IMR-90 (cell line): ENCODE measurements around the gene NBPF1. TPM values are rescaled to one million over a fixed set of nuclear protein-coding genes. Genes with fewer than 3 reads are reported as not detected.

Experiments
- ATAC-seq: fragments of 200-7000 bp; cut with Tn5 transposase; 2 replicates; pipeline ENCODE4 v1.9.1; 2020; ENCODE audit warnings: low read depth, mild to moderate bottlenecking, moderate library complexity
- BruUV-seq: library from RNA; stranded (reverse); fragments of 400-500 nt; replicated peaks from 2 replicates; lab custom pipeline; 2021; lab: Mats Ljungman, UMichigan
- CTCF ChIA-PET: fragments of 300-600 bp; formaldehyde crosslinking; extraction: SDS; loops from one replicate; lab custom pipeline; 2021; ENCODE audit warnings: antibody characterized with exemption; lab: Yijun Ruan, JAX
- POLR2A ChIA-PET: fragments of 300-600 bp; sonication (Branson Sonifier 250); formaldehyde crosslinking; loops from one replicate; lab custom pipeline; 2022; ENCODE audit warnings: antibody characterized with exemption; ENCODE audit not compliant: unreplicated experiment; lab: Charles Lee
- DNase-seq: peaks from one replicate; pipeline ENCODE4 v3.0.0; 2013
- H2AFZ ChIP-seq: replicated peaks from 2 replicates; pipeline ENCODE3; 2013; ENCODE audit warnings: low read length, mild to moderate bottlenecking; ENCODE audit not compliant: poor library complexity
- H2AK5ac ChIP-seq: 2 replicates; pipeline ENCODE4 v1.6.1; 2013; ENCODE audit warnings: low read depth, low read length, inconsistent platforms
- H2AK9ac ChIP-seq: replicated peaks from 2 replicates; pipeline ENCODE3; 2013; ENCODE audit warnings: mild to moderate bottlenecking, low read depth, low read length, moderate library complexity; ENCODE audit not compliant: poor library complexity
- H2BK120ac ChIP-seq: 2 replicates; pipeline ENCODE4 v1.6.1; 2013; ENCODE audit warnings: low read depth, low read length, inconsistent platforms
- H2BK15ac ChIP-seq: 3 replicates; pipeline ENCODE4 v1.6.1; 2013; ENCODE audit warnings: low read depth, low read length, inconsistent platforms
- H2BK20ac ChIP-seq: 2 replicates; pipeline ENCODE4 v1.6.1; 2013; ENCODE audit warnings: low read depth, mild to moderate bottlenecking, inconsistent platforms, low read length, moderate library complexity
- H2BK5ac ChIP-seq: 2 replicates; pipeline ENCODE4 v1.6.1; 2013; ENCODE audit warnings: mild to moderate bottlenecking, low read depth, low read length, inconsistent platforms; ENCODE audit not compliant: poor library complexity, severe bottlenecking
- H3K14ac ChIP-seq: replicated peaks from 2 replicates; pipeline ENCODE4 v1.6.1; 2013; ENCODE audit warnings: low read depth, low read length, inconsistent platforms
- H3K18ac ChIP-seq: 2 replicates; pipeline ENCODE4 v1.6.1; 2013; ENCODE audit warnings: low read depth, low read length, control low read depth
- H3K23ac ChIP-seq: 2 replicates; pipeline ENCODE4 v1.6.1; 2013; ENCODE audit warnings: low read depth, low read length, inconsistent platforms
- H3K27ac ChIP-seq: 2 replicates; pipeline ENCODE4 v1.5.1; 2013; ENCODE audit warnings: mild to moderate bottlenecking, control low read depth, low read length; ENCODE audit not compliant: insufficient read depth
- H3K27me3 ChIP-seq: 2 replicates; pipeline ENCODE4 v1.6.1; 2013; ENCODE audit warnings: low read length; ENCODE audit not compliant: control insufficient read depth, insufficient read depth
- H3K36me3 ChIP-seq: 2 replicates; pipeline ENCODE4 v1.6.1; 2013; ENCODE audit warnings: low read length, mixed read lengths; ENCODE audit not compliant: control insufficient read depth, insufficient read depth
- H3K4ac ChIP-seq: 2 replicates; pipeline ENCODE4 v1.6.1; 2013; ENCODE audit warnings: low read depth, low read length, inconsistent platforms
- H3K4me1 ChIP-seq: 2 replicates; pipeline ENCODE4 v1.6.1; 2013; ENCODE audit warnings: low read length, mixed read lengths; ENCODE audit not compliant: control insufficient read depth, insufficient read depth
- H3K4me2 ChIP-seq: 2 replicates; pipeline ENCODE4 v1.6.1; 2013; ENCODE audit warnings: low read depth, mild to moderate bottlenecking, control low read depth, low read length, moderate library complexity
- H3K4me3 ChIP-seq: 2 replicates; pipeline ENCODE4 v1.5.1; 2013; ENCODE audit warnings: low read depth, mild to moderate bottlenecking, control low read depth, low read length, moderate library complexity; ENCODE audit not compliant: insufficient read depth
- H3K56ac ChIP-seq: 2 replicates; pipeline ENCODE4 v1.6.1; 2013; ENCODE audit warnings: low read length, inconsistent platforms; ENCODE audit not compliant: insufficient read depth; ENCODE audit errors: extremely low read depth
- H3K79me1 ChIP-seq, 2 experiments: 2 replicates each; pipeline ENCODE4 v1.6.1; 2013; ENCODE audit warnings: low read length in 2 of 2, inconsistent platforms in 1 of 2, low read depth in 1 of 2
- H3K9ac ChIP-seq: 2 replicates; pipeline ENCODE4 v1.6.1; 2013; ENCODE audit warnings: low read depth, low read length, control low read depth
- H3K9me1 ChIP-seq: 2 replicates; pipeline ENCODE4 v1.6.1; 2013; ENCODE audit warnings: low read length, inconsistent platforms; ENCODE audit not compliant: insufficient read depth
- H3K9me3 ChIP-seq: 2 replicates; pipeline ENCODE4 v1.6.1; 2013; ENCODE audit warnings: low read length; ENCODE audit not compliant: control insufficient read depth, insufficient read depth
- H4K20me1 ChIP-seq: 2 replicates; pipeline ENCODE4 v1.6.1; 2013; ENCODE audit warnings: low read length, inconsistent platforms; ENCODE audit not compliant: insufficient read depth
- H4K5ac ChIP-seq: 2 replicates; pipeline ENCODE4 v1.6.1; 2013; ENCODE audit warnings: mild to moderate bottlenecking, low read depth, low read length, control low read depth
- H4K8ac ChIP-seq, 2 experiments: 2 replicates each; pipeline ENCODE4 v1.6.1; 2013; ENCODE audit warnings: low read depth in 2 of 2, low read length in 2 of 2, control low read depth in 1 of 2, inconsistent platforms in 1 of 2
- H4K91ac ChIP-seq: 2 replicates; pipeline ENCODE4 v1.6.1; 2013; ENCODE audit warnings: low read depth, low read length, inconsistent platforms; ENCODE audit not compliant: insufficient read depth
- BHLHE40 ChIP-seq: fragments of 150-350 bp; IDR thresholded peaks from 2 replicates; pipeline ENCODE4 v1.6.1; 2016; ENCODE audit warnings: mild to moderate bottlenecking, low read depth, low read length
- CEBPB ChIP-seq: IDR thresholded peaks from 2 replicates; pipeline ENCODE4 v1.6.1; 2012; ENCODE audit warnings: low read depth, low read length, improper control_type of control experiment
- CHD1 ChIP-seq: IDR thresholded peaks from 2 replicates; pipeline ENCODE4 v1.6.1; 2012; ENCODE audit warnings: low read depth, low read length, improper control_type of control experiment
- CTCF ChIP-seq: conservative IDR thresholded peaks from 2 replicates; pipeline ENCODE4 v1.5.1; 2012; ENCODE audit warnings: mild to moderate bottlenecking, low read depth, low read length, improper control_type of control experiment
- ELK1 ChIP-seq: fragments of 150-350 bp; IDR thresholded peaks from 2 replicates; pipeline ENCODE4 v1.6.1; 2016; ENCODE audit warnings: low read depth, mild to moderate bottlenecking, low read length, moderate library complexity, borderline replicate concordance
- FOS ChIP-seq: fragments of 150-350 bp; IDR thresholded peaks from 2 replicates; pipeline ENCODE4 v1.6.1; 2016; ENCODE audit warnings: low read depth, low read length
- MAFK ChIP-seq: IDR thresholded peaks from 2 replicates; pipeline ENCODE4 v1.6.1; 2012; ENCODE audit warnings: low read depth, low read length, improper control_type of control experiment
- MAZ ChIP-seq: IDR thresholded peaks from 2 replicates; pipeline ENCODE4 v1.6.1; 2012; ENCODE audit warnings: low read depth, mild to moderate bottlenecking, low read length, improper control_type of control experiment, moderate library complexity, borderline replicate concordance
- NFE2L2 ChIP-seq: fragments of 150-350 bp; IDR thresholded peaks from 2 replicates; pipeline ENCODE4 v1.6.1; 2016; ENCODE audit warnings: low read depth, mild to moderate bottlenecking, low read length
- POLR2A ChIP-seq: IDR thresholded peaks from 2 replicates; pipeline ENCODE4 v1.6.1; 2012; ENCODE audit warnings: mild to moderate bottlenecking, low read depth, low read length
- RCOR1 ChIP-seq: IDR thresholded peaks from 2 replicates; pipeline ENCODE4 v1.6.1; 2012; ENCODE audit warnings: mild to moderate bottlenecking, low read length, improper control_type of control experiment; ENCODE audit not compliant: insufficient replicate concordance
- RFX5 ChIP-seq: IDR thresholded peaks from 2 replicates; pipeline ENCODE4 v1.8.0; 2012; ENCODE audit warnings: low read depth, mild to moderate bottlenecking, low read length, moderate library complexity
- SMC3 ChIP-seq: fragments of 150-350 bp; IDR thresholded peaks from 2 replicates; pipeline ENCODE4 v1.6.1; 2016; ENCODE audit warnings: low read depth, mild to moderate bottlenecking, antibody characterized with exemption, low read length, moderate library complexity
- USF2 ChIP-seq: fragments of 150-350 bp; IDR thresholded peaks from 2 replicates; pipeline ENCODE4 v1.6.1; 2017; ENCODE audit warnings: mild to moderate bottlenecking, antibody characterized with exemption, low read length, low read depth
- WGBS, 2 experiments: methylation state at CpG; one replicate each; pipeline versions ENCODE4 v1.1.5 to v1.1.7; 2013; ENCODE audit warnings: missing lambda C conversion rate in 2 of 2; ENCODE audit not compliant: insufficient read length in 1 of 2; ENCODE audit errors: extremely low coverage in 2 of 2; 5-methylcytosine and 5-hydroxymethylcytosine counted together
- dilution Hi-C: fragments of 300-500 bp; cut with HindIII; formaldehyde crosslinking; loops from one replicate; pipeline ENCODE4 v1.14.3; 2018; ENCODE audit warnings: low sequenced_read_pairs; ENCODE audit not compliant: unreplicated experiment
- in situ Hi-C: fragments of 300-500 bp; cut with MboI; formaldehyde crosslinking; loops from 3 replicates; pipeline ENCODE4 v1.14.3; 2019; ENCODE audit warnings: low sequenced_read_pairs, inconsistent platforms, mixed read lengths
- intact Hi-C: fragments of 100-400 bp; cut with micrococcal nuclease; formaldehyde crosslinking; loops from 2 replicates; pipeline ENCODE4 v1.10.0; 2022
- polyA plus RNA-seq, 3 experiments: library from polyadenylated mRNA; depleted of rRNA; stranded (reverse); fragments of >200 nt; gene quantifications; 2 replicates each; pipeline ENCODE4 v1.2.3, GENCODE V29; 2012; ENCODE audit warnings: low replicate concordance in 1 of 3
- total RNA-seq: library from RNA; depleted of rRNA; stranded (reverse); fragments of >200 nt; gene quantifications from 2 replicates; pipeline ENCODE4 v1.2.3, GENCODE V29; 2012

NBPF1 gene
- total and polyA plus RNA-seq, 2 of the 4 experiments (the other 2 are of a cell fraction), result 18.8 to 25.3 TPM

GRCh38 chr1:16605213-16605525 is 8.2 kb downstream of the NBPF1 start:
- H2BK120ac ChIP-seq, result no peak overlapping the region
- DNase-seq, result peak; percentile 55
- 100% methylated on average over 1 of the region's 1 CpG; no CpG with 5 or more reads in 1 of the 2 experiments for WGBS, 2 experiments
- no peak overlapping the region for H3K56ac ChIP-seq
- H3K4me2 ChIP-seq, result no peak overlapping the region; the same call in 1 of the 2 replicates
- no peak; the same call in 1 of the 2 replicates for ATAC-seq
- no peak overlapping the region for H2AK9ac ChIP-seq
- peaks cover 36 to 47% of the 10 kb centered on the region in 2 experiments for H3K79me1 ChIP-seq
- in situ Hi-C loops, result loop anchor here (25.0 kb wide), 1 partner anchor 432 kb away; no protein-coding TSS in a partner anchor
- peaks cover 14% of the 10 kb centered on the region for H3K4me1 ChIP-seq
- ChIA-PET CTCF (interaction anchor here (1.0 kb wide), 1 partner anchor 16 kb away, joined by 4 read pairs; no protein-coding TSS in a partner anchor), POLR2A (no interaction called here)
- intact Hi-C loops, result no loop called here
- H2AK5ac ChIP-seq, result no peak overlapping the region
- no peak overlapping the region for H2AFZ ChIP-seq
- peaks cover 28% of the 10 kb centered on the region for H3K9me1 ChIP-seq
- no peaks in the 10 kb centered on the region for H3K27me3 ChIP-seq
- H4K91ac ChIP-seq, result no peak overlapping the region
- no peak overlapping the region for H2BK15ac ChIP-seq
- no TSS peak for BruUV-seq
- no peaks in the 10 kb centered on the region for H3K9me3 ChIP-seq
- dilution Hi-C loops, result no loop called here
- peaks cover 3% of the 10 kb centered on the region; the same call in 1 of the 2 replicates for H4K20me1 ChIP-seq
- no peak overlapping the region for H2BK20ac ChIP-seq
- H3K4ac ChIP-seq, result no peak overlapping the region
- no peak overlapping the region for H2BK5ac ChIP-seq
- H3K4me3 ChIP-seq, result no peak overlapping the region
- no peak overlapping the region for H3K14ac ChIP-seq
- no peak overlapping the region for H3K18ac ChIP-seq
- H3K23ac ChIP-seq, result no peak overlapping the region
- H3K36me3 ChIP-seq, result peaks cover 21% of the 10 kb centered on the region
- no peak overlapping the region for H4K8ac ChIP-seq
- H3K27ac ChIP-seq, result no peak overlapping the region
- TF ChIP-seq RCOR1 (no peak), CEBPB (no peak), USF2 (no peak), CTCF (no peak), MAFK (no peak), SMC3 (no peak), POLR2A (no peak), CHD1 (no peak), BHLHE40 (no peak), ELK1 (no peak), FOS (no peak), NFE2L2 (no peak), RFX5 (no peak), MAZ (no peak)
- no peak overlapping the region for H3K9ac ChIP-seq
- H4K5ac ChIP-seq, result no peak overlapping the region
